GM19351 (cell line): ENCODE results near the gene THAP7.

Experiments
- ATAC-seq: cut with Tn5 transposase; IDR thresholded peaks from one replicate; pipeline ENCODE4 v1.9.1; 2021; ENCODE audit warnings: mild to moderate bottlenecking, moderate library complexity; ENCODE audit not compliant: unreplicated experiment

THAP7 gene

GRCh38 chr22:20994128-20994901 is 7.6 kb downstream of the THAP7 start:
- ATAC-seq = no peak

- ATAC-seq = no peak
Measured at GRCh38 chr22:20993304-20994127, 8.4 kb downstream of the THAP7 start.

- no peak for ATAC-seq
Measured at GRCh38 chr22:20992456-20993303, 9.2 kb downstream of the THAP7 start.

- ATAC-seq = no peak
Measured at GRCh38 chr22:20992056-20992442, 9.9 kb downstream of the THAP7 start.

GRCh38 chr22:20991252-20992055 is 10.5 kb downstream of the THAP7 start:
- no peak for ATAC-seq

GRCh38 chr22:20990184-20991180 is 11.4 kb downstream of the THAP7 start:
- ATAC-seq = no peak

GRCh38 chr22:20989323-20990138 is 12.4 kb downstream of the THAP7 start:
- ATAC-seq = no peak

- ATAC-seq = no peak
Measured at GRCh38 chr22:20988573-20989322, 13.2 kb downstream of the THAP7 start.

- ATAC-seq = no peak
Measured at GRCh38 chr22:20987375-20987774, 14.5 kb downstream of the THAP7 start.

- ATAC-seq = no peak
Measured at GRCh38 chr22:20986365-20986764, 15.6 kb downstream of the THAP7 start.

GRCh38 chr22:20985720-20986119 is 16.2 kb downstream of the THAP7 start:
- ATAC-seq = no peak

- no peak for ATAC-seq
Measured at GRCh38 chr22:20983081-20983771, 18.7 kb downstream of the THAP7 start.

- peak; percentile 12 for ATAC-seq
Measured at GRCh38 chr22:20982563-20982882, 19.4 kb downstream of the THAP7 start.

- ATAC-seq = peak; percentile 81
Measured at GRCh38 chr22:20981787-20982562, 19.9 kb downstream of the THAP7 start, which contains the start of gene LZTR1. Gene LZTR1 (plus strand): TSS chr22:20982297. CDS start chr22:20982372, 75 bp downstream.

- no peak for ATAC-seq
Measured at GRCh38 chr22:20980938-20981722, 20.8 kb downstream of the THAP7 start.

GRCh38 chr22:20980523-20980922 is 21.4 kb downstream of the THAP7 start:
- no peak for ATAC-seq
